Measurements from ENCODE around the gene ERC2. TPM values are rescaled to one million over a fixed set of nuclear protein-coding genes. Genes with fewer than 3 reads are reported as not detected.

Gene ERC2
- total RNA-seq, 1 donor from 2014 or later, result 0.32 TPM

DNA sequence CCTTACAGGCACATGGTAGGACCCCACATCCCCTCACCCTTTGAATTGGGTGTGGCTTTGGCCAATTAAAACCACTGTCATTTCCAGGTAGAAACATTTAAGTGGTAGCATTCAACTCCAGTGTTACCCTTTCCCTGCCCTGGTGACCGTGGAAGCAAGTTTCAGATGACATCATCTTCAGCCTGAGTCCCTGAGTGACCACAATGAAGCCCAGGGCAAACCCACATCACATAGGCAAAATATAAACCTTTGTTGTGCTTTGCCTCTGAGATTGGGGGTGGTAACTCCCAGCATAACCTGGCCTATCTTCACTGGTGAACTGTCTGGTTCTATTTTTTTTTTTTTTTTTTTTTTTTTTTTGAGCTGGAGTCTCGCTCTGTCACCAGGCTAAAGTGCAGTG, 577.2 kb downstream of the ERC2 start:
- peak; percentile 5 for DNase-seq (ENCODE audit: low read depth)

DNA sequence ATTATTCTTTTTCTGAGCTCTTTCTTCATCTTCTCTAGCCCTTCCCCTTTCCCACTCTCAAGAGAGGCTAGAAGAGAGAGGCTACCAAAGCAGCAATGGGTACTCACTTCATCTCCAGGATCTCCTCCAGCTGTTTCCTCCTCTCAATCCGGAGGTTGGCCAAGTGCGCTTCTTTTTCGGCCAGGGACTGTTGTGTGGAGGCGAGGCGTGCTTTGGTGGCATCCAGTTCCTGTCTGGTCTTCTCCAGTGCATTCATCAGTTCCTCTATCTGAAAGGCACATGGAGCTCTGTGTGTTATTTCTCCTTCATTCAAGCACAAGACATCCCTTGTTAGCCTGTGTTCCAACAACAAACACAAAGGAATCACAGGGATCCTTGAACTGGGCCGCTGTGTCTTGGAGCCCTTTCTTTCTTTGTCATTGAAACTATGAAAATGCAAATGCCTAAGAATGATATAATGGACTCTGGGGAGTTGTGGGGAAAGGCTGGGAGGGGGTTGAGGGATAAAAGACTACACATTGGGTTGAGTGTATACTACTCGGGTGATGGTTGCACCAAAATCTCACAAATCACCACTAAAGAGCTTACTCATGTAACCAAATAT, 579.9 kb downstream of the ERC2 start:
- no peak for DNase-seq (ENCODE audit: low read depth)

DNA sequence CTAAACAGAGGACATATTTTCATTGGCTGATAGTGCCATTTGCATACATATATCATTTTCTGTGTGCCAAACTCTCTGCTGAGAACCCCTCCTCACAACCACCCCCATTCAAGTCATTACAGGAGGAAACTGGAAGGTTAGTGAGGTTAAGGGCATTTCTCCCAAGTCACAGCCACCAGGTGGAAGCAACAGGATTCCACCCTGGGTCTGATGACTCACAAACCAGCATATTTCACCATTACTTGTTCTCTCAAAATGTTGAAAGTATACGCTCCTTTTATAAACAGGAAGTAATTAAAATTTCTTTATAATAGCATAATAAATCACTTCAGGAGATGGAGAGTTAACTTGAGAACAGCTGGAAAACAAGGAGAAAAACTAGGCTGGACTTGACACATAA, 582.5 kb downstream of the ERC2 start:
- no peak for DNase-seq (ENCODE audit: low read depth)

DNA sequence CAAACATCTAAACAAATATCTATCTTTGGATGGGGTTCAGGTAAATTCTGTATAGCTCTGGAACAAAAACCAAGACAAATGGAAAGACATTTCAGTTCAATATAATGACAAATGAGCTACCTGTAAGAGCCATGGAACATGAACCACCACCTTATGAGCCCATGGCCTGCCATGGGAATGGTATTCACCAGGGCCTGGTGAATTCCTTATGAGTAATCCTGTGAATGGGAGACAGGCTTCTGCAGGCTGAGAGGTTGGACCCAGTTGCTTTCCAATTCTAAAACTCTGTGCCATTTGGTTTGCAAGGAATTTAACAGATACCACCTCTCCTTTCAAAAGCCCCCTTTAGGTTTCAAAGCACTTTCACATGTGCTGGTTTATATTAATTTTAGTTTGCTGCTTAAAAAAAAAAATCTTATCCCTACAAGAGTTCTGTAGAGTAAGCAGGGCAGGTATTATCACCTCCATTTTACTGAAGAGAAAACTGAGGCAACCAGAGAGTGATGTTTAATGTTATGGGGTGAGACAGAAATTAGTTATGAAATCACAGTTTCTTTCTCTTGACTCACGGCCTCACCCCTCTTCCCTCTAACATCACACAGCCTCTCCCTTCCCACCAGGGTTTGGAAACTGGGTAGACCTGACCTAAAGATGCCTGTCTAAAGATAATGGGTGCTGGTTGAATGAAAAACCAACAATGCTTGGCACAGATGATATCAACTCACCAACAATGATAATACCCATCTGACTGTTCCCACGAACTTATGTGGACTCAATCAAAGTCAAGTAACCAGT, 583.6 kb downstream of the ERC2 start:
- no peak for DNase-seq (ENCODE audit: low read depth)

DNA sequence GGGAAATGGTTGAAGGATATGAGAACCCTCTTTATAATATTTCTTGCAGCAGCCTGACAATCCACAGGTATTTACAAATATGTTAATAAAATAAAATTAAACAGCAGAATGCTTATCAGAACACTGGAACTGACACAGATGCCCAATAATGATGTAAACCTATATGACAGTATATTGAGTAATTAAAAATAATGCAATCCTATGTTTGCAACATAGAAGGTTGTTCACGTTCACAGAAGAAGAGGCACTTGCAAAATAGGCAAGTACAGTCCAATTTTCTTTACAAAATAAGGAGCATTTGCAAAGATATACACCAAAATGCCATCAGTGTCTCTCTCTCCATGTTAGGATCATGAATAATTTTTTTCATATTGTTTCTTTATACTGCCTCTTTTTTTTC, 584.2 kb downstream of the ERC2 start:
- DNase-seq (ENCODE audit: low read depth), result no peak

DNA sequence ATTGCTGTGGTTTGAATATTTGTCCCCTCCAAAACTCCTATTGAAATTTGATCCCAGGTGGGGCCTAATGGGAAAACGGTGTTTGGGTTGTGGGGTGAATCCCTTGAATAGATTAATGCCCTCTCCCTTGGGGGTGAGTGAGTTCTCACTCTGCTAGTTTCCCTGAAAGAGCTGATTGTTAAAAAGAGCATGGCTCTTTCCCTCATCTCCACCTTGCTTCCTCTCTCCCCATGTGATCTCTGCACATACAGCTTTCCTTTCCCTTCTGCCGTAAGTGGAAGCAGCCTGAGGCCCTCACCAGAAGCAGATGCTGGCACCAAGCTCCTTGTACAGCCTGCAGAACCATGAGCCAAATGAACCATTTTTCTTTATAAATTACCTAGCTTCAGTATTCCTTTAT, 586.3 kb downstream of the ERC2 start:
- no peak for DNase-seq (ENCODE audit: low read depth)

DNA sequence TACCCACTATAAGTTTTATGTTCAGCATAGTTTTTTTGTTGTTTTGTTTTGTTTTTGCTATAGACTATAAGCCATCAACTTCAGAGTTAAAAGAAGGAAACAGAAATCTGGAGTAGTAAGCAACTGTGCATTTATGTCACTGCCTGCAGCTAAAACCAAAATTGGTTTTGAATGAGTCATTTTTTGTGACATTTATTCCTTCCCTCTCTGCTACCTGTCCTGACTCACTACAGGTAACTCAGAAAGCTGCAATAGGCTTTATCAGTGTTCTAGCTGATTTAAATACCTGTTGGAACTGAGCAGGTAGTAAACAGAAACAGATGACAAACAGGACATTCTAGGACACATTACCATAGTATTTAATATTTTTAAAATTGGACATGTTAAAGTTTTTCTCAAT, 587.9 kb downstream of the ERC2 start:
- no peak for DNase-seq (ENCODE audit: low read depth)

DNA sequence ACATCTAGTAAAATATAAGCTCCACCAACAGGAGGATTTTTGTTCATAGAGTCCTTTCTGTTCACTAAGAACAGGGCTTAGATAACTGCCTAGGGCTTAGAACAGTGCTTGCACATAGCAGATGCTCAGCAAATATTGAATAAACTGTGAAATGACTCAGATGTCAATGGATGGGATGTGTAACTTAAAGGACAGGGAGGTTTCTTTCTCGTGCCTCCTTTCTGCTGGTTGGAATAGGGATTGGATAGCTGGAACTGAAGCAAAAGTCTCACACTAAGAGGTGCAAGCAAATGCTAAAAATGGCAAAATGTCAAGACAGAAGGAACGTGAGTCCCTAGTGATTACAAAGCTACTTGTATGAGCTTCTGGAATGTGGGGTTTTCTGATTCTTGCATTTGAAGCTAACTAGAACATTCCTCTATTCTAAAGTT, 588.4 kb downstream of the ERC2 start:
- no peak for DNase-seq (ENCODE audit: low read depth)

DNA sequence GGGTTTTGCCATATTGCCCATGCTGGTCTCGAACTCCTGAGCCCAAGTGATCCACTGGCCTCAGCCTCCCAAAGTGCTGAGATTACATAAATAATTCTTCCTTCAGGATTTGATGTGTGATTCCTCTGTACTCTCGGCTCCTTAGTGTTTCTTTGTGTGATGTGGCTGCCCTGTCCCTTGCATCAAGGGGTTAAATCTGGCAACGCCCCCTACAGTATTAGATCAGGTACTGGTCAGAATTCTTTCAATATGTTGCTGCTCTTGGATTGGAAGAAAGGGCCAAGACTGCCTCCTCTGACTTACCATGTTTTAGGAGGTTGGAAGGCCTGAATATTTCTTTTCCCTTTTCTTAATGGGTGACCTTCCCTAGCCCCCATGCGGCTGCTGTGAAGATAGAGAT, 590.6 kb downstream of the ERC2 start:
- no peak for DNase-seq (ENCODE audit: low read depth)

DNA sequence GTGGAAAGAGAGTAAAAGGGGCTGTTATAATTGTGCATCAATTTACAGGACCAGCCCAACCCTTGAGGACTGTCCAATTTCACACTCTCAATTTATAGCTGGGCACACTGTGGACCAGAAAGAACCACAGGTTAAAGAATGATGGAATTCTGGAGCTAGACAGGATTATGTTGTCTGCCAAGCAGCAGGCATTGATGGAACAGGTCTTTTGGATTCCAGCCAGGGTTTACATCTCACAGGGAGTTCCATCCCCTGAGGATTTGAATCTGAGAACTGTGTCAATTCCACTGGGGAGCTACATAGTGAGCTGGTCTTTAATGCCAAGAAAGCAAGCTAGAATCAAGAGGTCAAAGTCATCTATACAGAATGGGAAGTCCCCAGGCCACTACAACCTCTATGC, 591.7 kb downstream of the ERC2 start:
- DNase-seq (ENCODE audit: low read depth), result no peak

DNA sequence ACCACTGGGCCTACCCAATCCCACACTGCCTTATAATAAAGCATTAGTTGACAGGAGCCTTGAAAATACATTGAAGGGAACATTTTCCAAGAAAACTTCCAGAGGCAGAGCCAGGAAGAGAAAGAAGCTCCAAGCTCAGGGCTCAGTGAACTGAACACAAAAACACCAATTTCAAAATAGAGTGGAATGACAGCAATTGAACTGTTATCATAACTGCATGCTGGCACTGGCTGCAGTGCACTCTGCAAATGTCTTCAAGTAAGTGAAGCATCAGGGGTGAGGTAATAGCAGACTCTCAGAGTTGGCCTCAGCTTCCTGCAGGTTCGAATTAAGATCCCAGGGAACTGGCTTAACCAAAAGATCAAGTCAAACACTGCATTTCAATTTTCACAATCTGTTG, 593.2 kb downstream of the ERC2 start:
- no peak for DNase-seq (ENCODE audit: low read depth)

DNA sequence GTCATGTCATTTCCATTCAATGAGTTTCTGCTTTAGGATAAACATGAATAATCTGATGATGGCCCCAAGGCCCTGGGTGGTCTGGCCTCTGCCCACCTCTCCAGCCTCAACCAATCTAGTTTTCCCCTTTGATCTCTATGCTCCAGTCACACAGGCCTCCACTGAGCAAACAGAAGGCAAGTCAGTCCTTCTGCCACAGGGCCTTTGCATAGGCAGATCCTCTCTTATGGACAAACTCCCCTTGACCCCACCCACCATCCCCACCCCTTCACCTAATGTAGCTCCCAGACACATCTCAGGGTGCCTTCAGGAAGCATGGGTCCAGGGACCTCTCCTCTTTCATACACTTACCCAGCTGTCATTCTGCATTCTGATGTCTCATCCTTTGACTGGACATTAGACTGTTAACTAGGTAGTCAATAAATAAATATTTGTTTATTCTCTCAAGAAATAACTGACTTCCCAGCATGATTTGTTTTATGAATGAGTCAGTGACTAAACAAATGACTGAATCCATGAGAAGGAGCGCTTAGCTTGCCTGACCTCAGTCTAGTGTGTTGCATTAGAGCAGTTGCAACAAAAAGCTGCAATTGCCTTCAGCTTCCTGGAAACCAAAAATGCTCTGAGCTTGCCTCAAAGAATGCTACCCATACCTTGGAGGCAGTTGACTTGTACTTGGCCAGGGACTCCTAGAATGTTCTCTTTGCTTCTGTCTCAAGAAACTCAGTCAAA, 594.6 kb downstream of the ERC2 start:
- DNase-seq (ENCODE audit: low read depth), result no peak

DNA sequence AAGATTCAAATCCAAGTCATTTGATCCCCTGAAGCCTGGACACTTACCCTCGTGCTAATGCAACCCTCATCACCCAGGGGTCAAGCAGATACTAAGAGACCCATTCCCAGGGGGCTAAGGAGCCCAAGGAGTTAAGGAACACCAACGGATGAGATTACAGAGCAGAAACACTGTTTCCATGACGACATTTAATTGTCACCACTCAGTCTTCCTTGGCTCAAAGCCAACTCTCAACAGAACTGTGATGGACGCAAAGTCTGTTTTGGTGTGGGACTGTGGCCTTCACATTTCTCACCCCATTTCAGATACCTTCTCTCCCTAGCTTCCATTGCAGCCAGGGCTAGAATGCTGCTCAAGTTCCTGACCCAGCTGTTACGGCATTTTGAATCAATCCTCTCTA, 597.7 kb downstream of the ERC2 start:
- DNase-seq (ENCODE audit: low read depth), result peak; percentile 3

DNA sequence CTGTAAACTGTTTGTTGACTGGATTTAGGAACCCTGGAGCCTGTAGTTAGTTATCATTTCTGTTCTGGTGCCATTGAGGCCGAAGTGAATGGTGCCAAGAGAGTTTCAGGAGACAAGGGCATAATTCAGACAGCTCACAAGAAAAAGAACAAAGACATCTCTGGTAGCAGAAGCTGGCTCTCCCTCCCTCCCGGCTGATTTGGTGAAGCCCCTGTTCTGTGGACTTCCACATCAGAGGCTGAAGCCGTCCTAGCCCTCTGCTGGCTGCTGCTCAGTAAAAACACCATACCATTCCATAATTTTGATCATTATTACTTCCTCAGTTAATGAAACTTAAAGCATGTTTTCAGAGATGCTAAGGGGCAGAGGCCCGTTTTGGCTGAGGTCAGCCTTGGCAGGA, 599.9 kb downstream of the ERC2 start:
- no peak for DNase-seq (ENCODE audit: low read depth)

DNA sequence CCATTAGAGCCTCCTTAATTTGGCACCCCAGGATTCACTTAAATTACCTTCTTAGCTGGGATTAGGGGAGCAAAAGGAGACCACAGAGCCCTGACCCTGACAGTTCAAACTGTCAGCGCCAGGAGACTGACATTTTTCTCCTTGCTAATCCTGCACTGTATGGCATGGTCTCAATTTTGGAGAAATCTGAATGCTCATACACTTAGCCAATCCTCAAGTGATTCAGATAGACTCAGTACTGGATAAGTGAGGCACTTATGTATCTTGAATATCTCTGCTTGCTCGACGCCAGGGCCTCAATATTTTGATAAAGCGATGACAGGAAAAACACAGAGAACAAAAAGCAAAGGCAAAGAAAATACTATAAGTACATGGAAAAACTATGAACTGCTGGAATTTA, 605.2 kb downstream of the ERC2 start:
- no peak for DNase-seq (ENCODE audit: low read depth)

DNA sequence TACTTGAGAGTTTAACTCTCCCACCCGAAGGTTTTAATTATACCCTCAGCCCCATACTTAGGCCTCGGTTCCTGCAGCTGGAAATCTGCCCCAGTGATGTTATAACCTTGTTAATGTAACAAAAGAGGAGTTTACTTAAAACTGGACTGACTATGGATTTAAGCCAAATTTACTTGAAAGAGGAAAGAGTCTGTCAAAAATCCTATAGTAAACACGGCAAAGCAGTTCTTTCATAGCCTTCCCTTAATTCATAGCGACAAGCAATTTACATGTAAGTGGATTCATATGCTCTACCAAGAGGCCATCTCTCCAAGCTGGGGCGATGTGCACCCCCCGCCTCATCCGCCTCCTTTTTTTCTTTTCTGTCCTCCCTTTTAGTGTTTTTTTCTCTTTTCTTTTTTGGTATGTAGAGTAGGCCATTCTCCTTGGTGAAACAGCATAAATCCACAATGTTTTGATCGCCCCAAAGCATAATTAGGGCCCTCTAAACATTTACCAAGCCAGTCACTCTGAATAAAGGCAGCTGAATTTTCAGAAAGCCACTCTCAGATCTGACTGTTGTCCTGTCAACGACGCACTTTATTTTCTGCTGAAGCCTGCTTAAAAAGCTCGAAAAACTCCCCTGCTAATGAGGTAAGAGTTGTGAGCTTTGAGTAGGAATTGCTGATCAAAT, 608.1 kb downstream of the ERC2 start:
- DNase-seq (ENCODE audit: low read depth), result no peak

DNA sequence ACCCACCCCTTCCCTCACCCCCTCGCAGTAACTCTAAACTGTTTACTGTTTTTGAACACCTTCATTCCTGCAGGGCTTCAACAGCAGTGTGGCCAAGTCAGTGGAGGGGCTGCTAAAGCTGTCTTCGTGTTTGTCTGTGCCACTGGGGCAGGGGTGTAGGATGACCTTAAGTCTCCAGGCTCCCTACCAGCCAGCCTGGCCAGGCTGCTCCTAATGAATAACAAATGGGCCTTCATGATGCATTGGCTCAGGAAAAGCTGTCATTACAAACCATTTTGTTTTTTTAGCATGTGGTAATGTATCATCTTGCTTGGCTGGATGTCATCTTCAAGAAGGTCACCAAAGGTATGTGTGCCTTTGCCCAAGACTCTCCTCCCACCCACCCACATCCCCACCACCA, 609.0 kb downstream of the ERC2 start:
- no peak for DNase-seq (ENCODE audit: low read depth)

DNA sequence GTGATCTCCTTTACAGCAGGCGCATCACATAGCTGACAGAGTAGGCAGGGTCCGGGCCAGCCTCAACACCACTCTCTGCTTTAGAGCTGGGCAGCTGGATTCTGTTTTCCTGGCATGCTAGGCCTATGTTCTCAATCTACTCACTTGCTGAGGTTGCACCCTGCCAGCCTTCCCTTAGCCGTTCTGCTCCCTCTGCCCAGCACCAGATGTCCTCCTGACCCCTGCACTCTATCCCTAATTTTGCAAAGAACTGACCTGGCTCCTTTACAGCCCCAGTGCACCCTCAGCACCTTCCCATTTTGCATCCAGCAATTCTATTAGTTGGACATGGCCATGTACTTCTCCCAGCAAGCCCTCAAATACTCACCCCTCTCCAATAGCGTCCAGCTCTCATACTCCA, 609.5 kb downstream of the ERC2 start:
- DNase-seq (ENCODE audit: low read depth), result no peak

DNA sequence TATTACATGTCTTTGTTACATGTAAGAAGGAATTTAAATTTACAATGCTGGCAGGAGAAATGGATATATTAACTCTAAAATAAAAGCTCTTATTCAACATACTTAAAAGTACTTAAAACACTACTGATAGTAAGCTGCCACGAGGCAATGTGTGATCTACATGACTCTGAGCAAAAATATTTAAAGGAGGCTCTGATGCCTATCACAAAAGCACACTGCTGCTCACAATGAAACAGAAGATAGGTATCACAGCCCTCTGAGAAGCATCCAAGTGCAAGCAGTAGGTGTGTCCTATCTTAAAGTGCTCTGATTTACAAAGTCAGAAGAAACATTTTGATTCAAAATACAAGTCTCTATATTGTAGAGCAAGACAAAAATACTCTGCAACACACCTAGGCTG, 610.0 kb downstream of the ERC2 start:
- no peak for DNase-seq (ENCODE audit: low read depth)

DNA sequence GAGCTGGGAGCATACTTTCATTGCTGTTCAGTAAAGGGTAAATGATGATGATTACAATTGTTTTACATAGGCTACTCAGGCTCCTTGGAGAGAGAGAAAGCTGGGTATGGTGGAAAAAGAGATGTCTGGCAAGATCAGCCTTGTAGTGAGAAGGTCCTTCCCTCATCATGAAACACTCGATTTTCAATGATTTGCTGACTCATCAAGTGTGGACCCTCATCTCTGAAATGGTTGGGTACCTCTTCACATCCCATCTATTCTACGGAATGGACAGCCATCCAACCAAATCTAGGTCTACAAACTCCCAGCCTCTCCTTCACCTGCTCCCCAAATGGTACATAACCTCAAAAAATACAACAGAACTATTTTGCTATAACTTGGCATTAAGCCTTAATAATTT, 610.6 kb downstream of the ERC2 start:
- no peak for DNase-seq (ENCODE audit: low read depth)

DNA sequence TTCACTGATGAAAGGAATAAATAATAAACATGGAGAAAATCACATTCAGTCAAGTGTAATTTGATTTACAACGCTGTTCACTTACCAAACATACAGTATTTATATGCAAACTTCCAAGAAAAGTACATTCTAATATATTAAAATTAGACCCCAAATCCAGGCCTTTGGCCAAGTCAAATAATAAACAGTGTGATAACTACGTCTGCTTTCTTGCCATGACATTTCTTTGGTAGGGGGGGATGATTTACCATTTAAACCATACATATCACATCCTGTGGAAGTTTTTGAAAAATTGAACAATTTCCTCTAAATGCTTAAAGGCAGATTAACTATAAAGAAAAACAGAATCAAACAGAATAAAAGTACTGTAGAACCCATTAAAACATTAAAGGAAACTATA, 613.0 kb downstream of the ERC2 start:
- no peak for DNase-seq (ENCODE audit: low read depth)

DNA sequence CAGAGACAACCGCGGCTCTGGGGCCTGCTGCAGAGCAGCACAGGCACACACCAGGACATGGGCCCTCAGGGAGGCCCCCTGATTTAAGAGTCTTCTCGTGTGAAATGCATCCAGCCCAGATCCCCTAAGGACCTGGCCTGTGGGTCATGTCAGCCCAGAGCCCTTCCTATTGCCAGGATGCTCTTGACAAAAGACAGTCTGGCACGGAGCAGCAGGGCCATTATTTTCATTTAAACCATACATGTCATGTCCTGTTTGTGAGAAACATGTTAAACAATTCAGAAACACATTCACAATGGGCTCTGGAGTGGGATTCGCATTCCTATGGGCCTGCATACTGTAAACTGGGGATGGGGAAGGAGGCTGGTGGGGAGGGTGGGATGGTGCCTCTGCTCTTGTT, 613.8 kb downstream of the ERC2 start:
- DNase-seq (ENCODE audit: low read depth), result no peak

Measured in myocyte (in vitro differentiated cells).